HUES48 (cell line): ENCODE measurements around the gene PIK3CA.
"Not testable (repeated sequence)": the region's sequence is repeated elsewhere in the genome, so short reads cannot be mapped to it uniquely, and the experiment has no call there.

Experiments used
- H3K27ac ChIP-seq: one replicate; pipeline ENCODE4 v1.7.0; 2013; ENCODE audit warnings: low read depth, low read length, inconsistent platforms
- H3K27me3 ChIP-seq: 2 replicates; pipeline ENCODE4 v1.6.1; 2013; ENCODE audit warnings: mild to moderate bottlenecking, low read length; ENCODE audit not compliant: control insufficient read depth, insufficient read depth
- H3K36me3 ChIP-seq: 2 replicates; pipeline ENCODE4 v1.6.1; 2013; ENCODE audit warnings: low read length; ENCODE audit not compliant: control insufficient read depth, insufficient read depth
- H3K4me1 ChIP-seq: 2 replicates; pipeline ENCODE4 v1.6.1; 2013; ENCODE audit warnings: mild to moderate bottlenecking, low read length; ENCODE audit not compliant: control insufficient read depth, insufficient read depth
- H3K4me3 ChIP-seq: 2 replicates; pipeline ENCODE4 v1.5.1; 2013; ENCODE audit warnings: mild to moderate bottlenecking, low read depth, low read length
- H3K9ac ChIP-seq: 2 replicates; pipeline ENCODE4 v1.6.1; 2013; ENCODE audit warnings: mild to moderate bottlenecking, low read depth, low read length, moderate library complexity
- H3K9me3 ChIP-seq: 2 replicates; pipeline ENCODE4 v1.6.1; 2013; ENCODE audit warnings: low read length; ENCODE audit not compliant: control insufficient read depth, insufficient read depth

The PIK3CA gene

GRCh38 chr3:179196700-179197099 lies 48.5 kb downstream of the PIK3CA start:
- Histone ChIP-seq H3K4me1 (peaks cover 29% of the 10 kb centered on the region), H3K4me3 (no peak overlapping the region), H3K9me3 (no peaks in the 10 kb centered on the region), H3K36me3 (peaks cover 12% of the 10 kb centered on the region), H3K27me3 (no peaks in the 10 kb centered on the region), H3K27ac (no peak overlapping the region), H3K9ac (no peak overlapping the region)

- H3K9me3 ChIP-seq = no peaks in the 10 kb centered on the region
- no peak overlapping the region for H3K4me3 ChIP-seq
- H3K9ac ChIP-seq = no peak overlapping the region
- no peak overlapping the region for H3K27ac ChIP-seq
- H3K4me1 ChIP-seq = peaks cover 11% of the 10 kb centered on the region
- no peaks in the 10 kb centered on the region for H3K27me3 ChIP-seq
- H3K36me3 ChIP-seq = peaks cover 42% of the 10 kb centered on the region
These were observed 52.6 kb downstream of the PIK3CA start for GRCh38 chr3:179200790-179201189.

- H3K27me3 ChIP-seq, H3K4me3 ChIP-seq, H3K27ac ChIP-seq, H3K9me3 ChIP-seq, H3K9ac ChIP-seq, H3K4me1 ChIP-seq: not testable (repeated sequence)
- H3K36me3 ChIP-seq = peaks cover 13% of the 10 kb centered on the region
These were observed 67.4 kb downstream of the PIK3CA start for GRCh38 chr3:179215550-179215949.

- H3K4me1 ChIP-seq, H3K4me3 ChIP-seq, H3K27ac ChIP-seq, H3K9me3 ChIP-seq, H3K9ac ChIP-seq, H3K27me3 ChIP-seq: not testable (repeated sequence)
- peaks cover 11% of the 10 kb centered on the region for H3K36me3 ChIP-seq
These were observed 70.1 kb downstream of the PIK3CA start for GRCh38 chr3:179218213-179218612.

- Histone ChIP-seq H3K9ac (no peak overlapping the region), H3K4me3 (no peak overlapping the region), H3K27ac (no peak overlapping the region), H3K4me1 (no peaks in the 10 kb centered on the region), H3K36me3 (peaks cover 20% of the 10 kb centered on the region), H3K9me3 (no peaks in the 10 kb centered on the region), H3K27me3 (no peaks in the 10 kb centered on the region)
These were observed 75.4 kb downstream of the PIK3CA start for GRCh38 chr3:179223548-179223947.

- no peak overlapping the region for H3K9ac ChIP-seq
- H3K4me1 ChIP-seq = peaks cover 6% of the 10 kb centered on the region; the same call in 1 of the 2 replicates
- no peaks in the 10 kb centered on the region for H3K9me3 ChIP-seq
- H3K27me3 ChIP-seq = no peaks in the 10 kb centered on the region
- no peak overlapping the region for H3K27ac ChIP-seq
- peaks cover 23% of the 10 kb centered on the region for H3K36me3 ChIP-seq
- no peak overlapping the region for H3K4me3 ChIP-seq
These were observed 76.4 kb downstream of the PIK3CA start for GRCh38 chr3:179224584-179224983.

GRCh38 chr3:179227349-179227748 lies 79.2 kb downstream of the PIK3CA start:
- Histone ChIP-seq H3K27ac (peak overlapping the region; percentile 63), H3K36me3 (peaks cover 35% of the 10 kb centered on the region), H3K27me3 (no peaks in the 10 kb centered on the region), H3K4me1 (peaks cover 11% of the 10 kb centered on the region; the same call in 1 of the 2 replicates), H3K9me3 (no peaks in the 10 kb centered on the region), H3K9ac (no peak overlapping the region), H3K4me3 (no peak overlapping the region)

GRCh38 chr3:179229177-179229576 lies 81.0 kb downstream of the PIK3CA start:
- H3K4me1 ChIP-seq = peaks cover 11% of the 10 kb centered on the region; the same call in 1 of the 2 replicates
- H3K9ac ChIP-seq = no peak overlapping the region
- H3K4me3 ChIP-seq = no peak overlapping the region
- H3K27ac ChIP-seq = peak overlapping the region; percentile 7
- no peaks in the 10 kb centered on the region for H3K9me3 ChIP-seq
- H3K27me3 ChIP-seq = no peaks in the 10 kb centered on the region
- peaks cover 34% of the 10 kb centered on the region for H3K36me3 ChIP-seq

GRCh38 chr3:179233043-179233442 lies 84.9 kb downstream of the PIK3CA start:
- Histone ChIP-seq H3K27me3 (no peaks in the 10 kb centered on the region), H3K36me3 (peaks cover 39% of the 10 kb centered on the region)

GRCh38 chr3:179234199-179234598 lies 86.0 kb downstream of the PIK3CA start:
- Histone ChIP-seq H3K9ac (no peak overlapping the region), H3K4me3 (no peak overlapping the region), H3K9me3 (no peaks in the 10 kb centered on the region), H3K4me1 (0 out of 2 replicates have a peak, but pooled peaks cover 7% of the 10 kb centered on the region), H3K36me3 (peaks cover 35% of the 10 kb centered on the region), H3K27ac (no peak overlapping the region), H3K27me3 (no peaks in the 10 kb centered on the region)

More at GRCh38 chr3:179233043-179233442, 84.9 kb downstream of the PIK3CA start:
- peaks cover 11% of the 10 kb centered on the region; the same call in 1 of the 2 replicates for H3K4me1 ChIP-seq
- H3K27ac ChIP-seq = no peak overlapping the region
- H3K9ac ChIP-seq = no peak overlapping the region
- no peak overlapping the region for H3K4me3 ChIP-seq
- H3K9me3 ChIP-seq = no peaks in the 10 kb centered on the region

- Histone ChIP-seq H3K4me3 (no peak overlapping the region), H3K4me1 (0 out of 2 replicates have a peak, but pooled peaks cover 2% of the 10 kb centered on the region), H3K27ac (no peak overlapping the region), H3K27me3 (no peaks in the 10 kb centered on the region), H3K36me3 (peaks cover 17% of the 10 kb centered on the region), H3K9me3 (no peaks in the 10 kb centered on the region), H3K9ac (no peak overlapping the region)
These were observed 88.6 kb downstream of the PIK3CA start for GRCh38 chr3:179236669-179237301.
